PC-9 (cell line): ENCODE data around the gene EPB41L2.

Experiments used
- CTCF ChIP-seq: fragments of 200-600 bp; sonication (generic); conservative IDR thresholded peaks from 2 replicates; pipeline ENCODE4 v1.6.1; 2017; ENCODE audit warnings: mixed run types, antibody characterized with exemption, mild to moderate bottlenecking, moderate library complexity
- EZH2 ChIP-seq: fragments of 200-600 bp; sonication (generic); IDR thresholded peaks from 2 replicates; pipeline ENCODE4 v1.8.0; 2017; ENCODE audit warnings: antibody characterized with exemption, low read depth

GRCh38 chr6:130903602-130904001 is 159.4 kb downstream of the EPB41L2 start:
- TF ChIP-seq CTCF (no peak), EZH2 (no peak)
